GM18511 (cell line): ENCODE results near the gene CCDC93.
"Not testable (repeated sequence)": the region's sequence is repeated elsewhere in the genome, so short reads cannot be mapped to it uniquely, and the experiment has no call there.

Source experiments
- ATAC-seq: cut with Tn5 transposase; IDR thresholded peaks from one replicate; pipeline ENCODE4 v1.9.1; 2021; ENCODE audit warnings: mild to moderate bottlenecking, moderate library complexity; ENCODE audit not compliant: unreplicated experiment

CCDC93 gene

GRCh38 chr2:117923471-117923870 is 90.4 kb downstream of the CCDC93 start:
- ATAC-seq, result not testable (repeated sequence)

DNA sequence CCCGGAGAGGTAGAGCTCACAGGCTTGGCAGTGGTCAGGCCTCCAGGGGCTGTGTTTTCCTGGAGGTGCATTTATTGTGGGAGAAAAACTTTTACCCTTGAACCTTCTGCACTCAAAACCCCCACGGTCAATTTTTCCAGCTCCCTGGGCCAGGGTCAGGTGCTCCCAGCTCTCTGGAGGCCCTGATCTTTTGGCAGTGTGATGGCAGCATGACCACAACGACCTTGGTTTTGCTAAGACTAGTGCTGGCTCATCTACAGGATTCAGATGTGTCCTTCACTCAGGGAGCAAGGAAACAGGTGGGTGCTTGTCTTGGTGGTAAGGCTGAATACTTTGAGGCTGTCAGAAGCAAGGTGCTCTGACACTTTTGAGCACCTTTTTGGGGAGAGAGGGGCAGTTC is 92.3 kb downstream of the CCDC93 start:
- no peak for ATAC-seq

GRCh38 chr2:117918608-117919007 is 95.3 kb downstream of the CCDC93 start:
- no peak for ATAC-seq

DNA sequence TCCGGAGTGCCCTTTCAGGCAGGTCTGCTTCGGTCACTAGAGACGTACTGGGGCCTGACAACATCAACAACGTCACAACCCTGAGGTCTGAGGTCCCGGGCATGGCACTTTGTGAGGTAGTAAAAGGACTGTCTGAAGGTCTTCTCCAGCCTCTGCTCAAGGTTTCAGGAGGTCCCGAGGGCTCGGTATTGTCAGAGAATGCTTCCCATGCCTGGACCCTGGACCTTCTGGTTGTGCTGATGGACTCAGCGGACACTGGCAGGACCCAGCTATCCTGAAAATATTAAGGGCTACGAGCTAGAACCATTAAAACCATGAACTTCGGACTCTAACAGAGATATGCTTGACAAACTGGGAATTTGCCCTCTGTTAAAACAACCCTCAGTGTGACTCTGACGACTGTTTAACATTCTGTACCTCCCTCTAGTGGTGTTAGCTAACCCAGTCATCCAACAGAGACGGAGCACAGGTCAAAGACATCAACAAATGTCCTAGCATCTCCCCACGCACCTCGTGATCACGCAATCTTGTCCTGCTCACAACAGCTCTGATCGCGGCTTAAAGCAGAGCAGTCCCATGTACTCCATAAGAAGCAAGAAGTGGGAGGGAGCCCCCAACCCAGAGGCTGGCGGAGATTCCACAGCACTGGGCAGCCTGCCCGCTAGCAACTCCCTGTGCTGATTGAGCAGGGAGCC is 96.5 kb downstream of the CCDC93 start:
- no peak for ATAC-seq

DNA sequence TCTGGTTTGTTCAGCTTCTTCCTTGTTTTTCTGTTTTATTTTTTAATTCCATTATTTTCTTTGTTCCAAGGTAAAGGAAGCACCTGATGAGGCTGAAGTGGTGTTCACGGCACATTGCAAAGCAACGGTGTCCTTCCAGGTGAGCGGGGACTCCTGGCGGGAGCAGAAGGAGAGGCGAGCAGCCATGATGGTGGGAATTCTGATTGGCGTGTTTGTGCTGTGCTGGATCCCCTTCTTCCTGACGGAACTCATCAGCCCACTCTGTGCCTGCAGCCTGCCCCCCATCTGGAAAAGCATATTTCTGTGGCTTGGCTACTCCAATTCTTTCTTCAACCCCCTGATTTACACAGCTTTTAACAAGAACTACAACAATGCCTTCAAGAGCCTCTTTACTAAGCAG is 110.9 kb downstream of the CCDC93 start:
- ATAC-seq, result no peak

DNA sequence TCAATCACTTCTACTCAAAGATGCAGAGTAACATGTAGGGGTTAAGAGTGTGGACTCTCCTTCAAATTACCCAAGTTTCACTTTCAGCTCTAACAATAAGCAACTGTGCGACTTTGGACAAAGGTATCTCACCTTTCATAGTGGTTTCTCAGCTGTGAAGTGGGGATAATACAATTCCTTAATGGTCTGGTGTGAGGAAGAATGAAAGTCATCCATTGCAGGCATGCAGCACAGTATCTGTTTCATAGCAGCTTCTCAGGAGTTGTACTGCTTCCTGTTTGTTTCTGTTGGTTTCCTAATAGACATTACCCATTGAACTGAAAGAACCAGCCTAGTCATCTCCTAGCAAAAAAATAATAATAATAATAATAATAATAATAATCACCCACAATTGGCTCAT is 125.0 kb downstream of the CCDC93 start:
- peak; percentile 65 for ATAC-seq

DNA sequence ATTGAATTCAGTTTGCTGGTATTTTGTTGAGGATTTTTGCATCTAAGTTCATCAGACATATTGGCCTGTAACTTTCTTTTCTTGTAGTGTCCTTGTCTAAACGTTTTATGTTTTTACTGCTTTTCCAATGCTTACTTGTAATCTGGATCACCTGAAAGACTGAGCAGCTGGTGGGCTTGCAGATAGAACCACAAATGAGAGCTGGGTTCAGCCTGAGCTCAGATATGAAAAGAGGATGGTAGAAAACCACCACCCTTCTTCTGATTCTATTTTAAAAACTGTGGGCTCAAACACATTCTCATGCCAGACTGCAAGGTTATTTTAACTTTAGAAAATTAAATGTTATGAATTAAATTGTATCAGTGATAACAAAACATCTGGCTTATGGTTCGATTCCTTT is 128.6 kb downstream of the CCDC93 start:
- no peak for ATAC-seq

GRCh38 chr2:117879003-117879402 is 134.9 kb downstream of the CCDC93 start:
- no peak for ATAC-seq

GRCh38 chr2:117875786-117876185 is 138.1 kb downstream of the CCDC93 start:
- no peak for ATAC-seq
